ENCODE measurements around the gene TRIM45.
"Not testable (repeated sequence)": the region's sequence is repeated elsewhere in the genome, so short reads cannot be mapped to it uniquely, and the experiment has no call there.

TRIM45 gene

GRCh38 chr1:117164209-117164608, 42.7 kb upstream of the TRIM45 start:
- ATAC-seq (ENCODE audit: low read depth), result no peak
- DNase-seq (ENCODE audit: low spot score), result no peak
- Histone ChIP-seq H3K27me3 (ENCODE audit: insufficient read depth, poor library complexity, severe bottlenecking) (no peaks in the 10 kb centered on the region), H3K4me3 (ENCODE audit: severe bottlenecking) (no peak overlapping the region), H3K9me3 (ENCODE audit: severe bottlenecking) (no peaks in the 10 kb centered on the region), H3K4me1 (ENCODE audit: insufficient read depth, poor library complexity, severe bottlenecking) (no peaks in the 10 kb centered on the region), H3K36me3 (ENCODE audit: low read depth) (no peaks in the 10 kb centered on the region), H3K27ac (ENCODE audit: poor library complexity, severe bottlenecking) (no peak overlapping the region)
- TF ChIP-seq, protein P1, sequence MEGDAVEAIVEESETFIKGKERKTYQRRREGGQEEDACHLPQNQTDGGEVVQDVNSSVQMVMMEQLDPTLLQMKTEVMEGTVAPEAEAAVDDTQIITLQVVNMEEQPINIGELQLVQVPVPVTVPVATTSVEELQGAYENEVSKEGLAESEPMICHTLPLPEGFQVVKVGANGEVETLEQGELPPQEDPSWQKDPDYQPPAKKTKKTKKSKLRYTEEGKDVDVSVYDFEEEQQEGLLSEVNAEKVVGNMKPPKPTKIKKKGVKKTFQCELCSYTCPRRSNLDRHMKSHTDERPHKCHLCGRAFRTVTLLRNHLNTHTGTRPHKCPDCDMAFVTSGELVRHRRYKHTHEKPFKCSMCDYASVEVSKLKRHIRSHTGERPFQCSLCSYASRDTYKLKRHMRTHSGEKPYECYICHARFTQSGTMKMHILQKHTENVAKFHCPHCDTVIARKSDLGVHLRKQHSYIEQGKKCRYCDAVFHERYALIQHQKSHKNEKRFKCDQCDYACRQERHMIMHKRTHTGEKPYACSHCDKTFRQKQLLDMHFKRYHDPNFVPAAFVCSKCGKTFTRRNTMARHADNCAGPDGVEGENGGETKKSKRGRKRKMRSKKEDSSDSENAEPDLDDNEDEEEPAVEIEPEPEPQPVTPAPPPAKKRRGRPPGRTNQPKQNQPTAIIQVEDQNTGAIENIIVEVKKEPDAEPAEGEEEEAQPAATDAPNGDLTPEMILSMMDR (IDR thresholded peaks at IDR 0.05; ENCODE audit: poor library complexity, severe bottlenecking), result no peak

- ATAC-seq (ENCODE audit: low read depth) (no peak), DNase-seq (ENCODE audit: low spot score) (no peak)
- H3K27ac ChIP-seq (ENCODE audit: poor library complexity, severe bottlenecking), result no peak overlapping the region
- H3K27me3 ChIP-seq (ENCODE audit: insufficient read depth, poor library complexity, severe bottlenecking), result no peaks in the 10 kb centered on the region
- no peaks in the 10 kb centered on the region for H3K9me3 ChIP-seq (ENCODE audit: severe bottlenecking)
- no peaks in the 10 kb centered on the region for H3K4me1 ChIP-seq (ENCODE audit: insufficient read depth, poor library complexity, severe bottlenecking)
- H3K4me3 ChIP-seq (ENCODE audit: severe bottlenecking), result no peak overlapping the region
- H3K36me3 ChIP-seq (ENCODE audit: low read depth), result no peaks in the 10 kb centered on the region
- TF ChIP-seq, protein P1 (IDR thresholded peaks at IDR 0.05; ENCODE audit: poor library complexity, severe bottlenecking), result no peak
These were observed 41.3 kb upstream of the TRIM45 start for GRCh38 chr1:117162816-117163215.

GRCh38 chr1:117161887-117162286, 40.3 kb upstream of the TRIM45 start:
- H3K27ac ChIP-seq (ENCODE audit: poor library complexity, severe bottlenecking), result no peak overlapping the region
- no peaks in the 10 kb centered on the region for H3K36me3 ChIP-seq (ENCODE audit: low read depth)
- no peaks in the 10 kb centered on the region for H3K27me3 ChIP-seq (ENCODE audit: insufficient read depth, poor library complexity, severe bottlenecking)
- no peaks in the 10 kb centered on the region for H3K4me1 ChIP-seq (ENCODE audit: insufficient read depth, poor library complexity, severe bottlenecking)
- no peak overlapping the region for H3K4me3 ChIP-seq (ENCODE audit: severe bottlenecking)
- H3K9me3 ChIP-seq (ENCODE audit: severe bottlenecking), result no peaks in the 10 kb centered on the region
- DNase-seq (ENCODE audit: low spot score) (no peak), ATAC-seq (ENCODE audit: low read depth) (no peak)
- TF ChIP-seq, protein P1 (IDR thresholded peaks at IDR 0.05; ENCODE audit: poor library complexity, severe bottlenecking), result no peak

DNA sequence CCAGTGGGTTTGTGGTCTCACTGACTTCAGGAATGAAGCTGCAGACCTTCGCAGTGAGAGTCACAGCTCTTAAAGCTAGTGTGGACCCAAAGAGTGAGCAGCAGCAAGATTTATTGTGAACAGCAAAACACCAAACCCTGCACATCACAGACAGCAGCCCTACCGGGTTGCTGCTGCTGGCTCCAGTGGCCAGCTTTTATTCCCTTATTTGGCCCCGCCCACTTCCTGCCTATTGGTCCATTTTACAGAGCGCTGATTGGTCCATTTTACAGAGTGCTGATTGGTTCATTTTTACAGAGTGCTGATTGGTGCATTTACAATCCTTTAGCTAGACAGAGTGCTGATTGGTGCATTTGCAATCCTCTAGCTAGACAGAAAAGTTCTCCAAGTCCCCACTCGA, 29.8 kb upstream of the TRIM45 start:
- not testable (repeated sequence) for H3K36me3 ChIP-seq (ENCODE audit: low read depth); DNase-seq (ENCODE audit: low spot score); H3K9me3 ChIP-seq (ENCODE audit: severe bottlenecking); H3K4me3 ChIP-seq (ENCODE audit: severe bottlenecking); ATAC-seq (ENCODE audit: low read depth); H3K27me3 ChIP-seq (ENCODE audit: insufficient read depth, poor library complexity, severe bottlenecking); H3K27ac ChIP-seq (ENCODE audit: poor library complexity, severe bottlenecking)
- H3K4me1 ChIP-seq (ENCODE audit: insufficient read depth, poor library complexity, severe bottlenecking), result peaks cover 17% of the 10 kb centered on the region

DNA sequence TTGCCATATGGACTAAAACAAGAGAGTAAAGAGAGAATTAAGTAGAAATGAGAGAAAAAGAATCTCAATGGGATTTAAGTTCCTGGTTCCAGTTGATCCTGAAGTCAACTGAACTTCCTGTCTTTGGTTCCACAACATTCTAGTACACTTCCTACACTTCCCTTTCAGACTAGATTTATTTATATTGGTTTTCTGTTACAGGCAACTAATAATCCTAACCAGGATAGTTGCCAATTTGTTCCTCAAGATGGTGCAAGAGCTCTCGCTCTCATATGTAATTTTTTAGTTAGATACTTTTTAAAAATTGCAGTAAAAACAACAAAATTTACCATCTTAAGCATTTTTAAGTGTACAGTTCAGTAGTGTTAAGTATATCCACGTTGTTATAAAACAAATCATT, 28.8 kb upstream of the TRIM45 start:
- TF ChIP-seq, protein P1 (IDR thresholded peaks at IDR 0.05; ENCODE audit: poor library complexity, severe bottlenecking), result peak; percentile 8
- ATAC-seq (ENCODE audit: low read depth), result no peak

More for the DNA sequence above, 28.8 kb upstream of the TRIM45 start:
- Histone ChIP-seq H3K27me3 (ENCODE audit: insufficient read depth, poor library complexity, severe bottlenecking) (no peaks in the 10 kb centered on the region), H3K36me3 (ENCODE audit: low read depth) (no peaks in the 10 kb centered on the region), H3K9me3 (ENCODE audit: severe bottlenecking) (no peaks in the 10 kb centered on the region), H3K27ac (ENCODE audit: poor library complexity, severe bottlenecking) (no peak overlapping the region), H3K4me1 (ENCODE audit: insufficient read depth, poor library complexity, severe bottlenecking) (peaks cover 17% of the 10 kb centered on the region), H3K4me3 (ENCODE audit: severe bottlenecking) (no peak overlapping the region)
- no peak for DNase-seq (ENCODE audit: low spot score)

All from RWPE2 (cell line).